ENCODE data around the gene NHSL2. TPM values are rescaled to one million over a fixed set of nuclear protein-coding genes. Genes with fewer than 3 reads are reported as not detected.
A peak's percentile ranks its signal among the peaks of the same experiment; 100 is the strongest.

NHSL2 gene
- polyA plus RNA-seq, 3 donors = 16.6 to 39.8 (median 22.8) TPM

DNA sequence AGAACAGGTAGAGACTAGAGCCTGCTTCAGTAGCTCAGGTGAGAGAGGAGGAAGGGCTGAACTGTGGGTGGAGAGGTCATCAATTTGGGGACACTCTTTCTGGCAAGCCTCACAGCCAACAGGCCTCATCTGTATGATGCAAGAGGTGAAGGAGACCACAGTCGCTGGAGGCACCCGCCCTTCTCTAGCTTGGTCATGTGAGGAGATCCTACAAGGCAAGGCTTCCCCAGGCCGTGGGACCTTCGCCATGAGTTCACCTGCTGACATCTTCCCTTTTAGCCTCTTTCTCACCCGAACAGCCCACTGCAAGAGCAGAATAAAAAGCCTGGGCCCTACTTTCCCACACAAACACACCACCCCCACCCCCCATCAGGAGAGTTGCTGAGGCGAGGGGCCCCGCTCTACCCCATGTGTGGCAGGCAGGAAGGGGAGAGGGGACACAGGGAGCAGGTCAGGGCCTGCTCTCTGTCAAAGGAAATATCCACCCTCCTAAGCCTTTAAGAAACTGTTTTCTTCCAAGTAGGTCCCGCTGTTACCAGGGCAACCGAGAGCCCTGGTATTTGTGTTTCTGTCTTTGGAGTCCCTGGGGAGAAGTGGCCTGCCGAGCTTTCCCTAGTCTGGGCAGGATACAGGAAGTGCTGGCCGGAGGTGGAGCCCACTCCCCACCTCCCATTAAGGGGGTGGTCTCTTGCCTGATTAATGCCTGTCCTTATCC lies 213.0 kb downstream of the NHSL2 start:
- Mint-ChIP-seq H3K4me1 (peaks cover 84% of the 10 kb centered on the region), H3K36me3 (peaks cover 6 to 13% of the 10 kb centered on the region in 2 donors), H3K4me3 (peak overlapping the region; percentile 24 to 30), H3K27me3 (ENCODE audit: low read depth in 3 of 3) (peaks cover 0 to 34% (median 0%) of the 10 kb centered on the region in 3 donors), H3K9me3 (peaks cover 0 to 5% (median 0%) of the 10 kb centered on the region in 7 donors), H3K27ac (peak overlapping the region; percentile 92 to 98 (median 96))
- peak overlapping the region in 1 of 3 experiments; percentile 36 for H3K4me3 ChIP-seq (replicated peaks in 1 of 3; ENCODE audit: low read depth in 2 of 3, low read length in 3 of 3)
- H3K9ac ChIP-seq (ENCODE audit: insufficient read depth, low read length, poor library complexity, severe bottlenecking) = peak overlapping the region; percentile 45
- H3K79me2 ChIP-seq (ENCODE audit: insufficient read depth, low read length) = peaks cover 85% of the 10 kb centered on the region
- no peak for TF ChIP-seq CTCF (IDR thresholded peaks at IDR 0.05)
- peaks cover 7% of the 10 kb centered on the region for H4K20me1 ChIP-seq (ENCODE audit: insufficient read depth, low read length)
- no peaks in the 10 kb centered on the region for H3K27me3 ChIP-seq (ENCODE audit: control insufficient read depth in 2 of 2, insufficient read depth in 2 of 2, low read length in 2 of 2)
- H3K4me2 ChIP-seq (replicated peaks; ENCODE audit: extremely low read depth, low read length, poor library complexity, severe bottlenecking) = peak overlapping the region; percentile 18
- no CpG with 5 or more reads among the region's 11 CpGs for whole genome bisulfite sequencing (ENCODE audit: insufficient coverage)
- peak overlapping the region; percentile 92 to 97 for H3K27ac ChIP-seq (ENCODE audit: low read depth in 1 of 2, low read length in 2 of 2)
- no peaks in the 10 kb centered on the region for H3K9me3 ChIP-seq (replicated peaks in 1 of 2; ENCODE audit: control insufficient read depth in 1 of 2, insufficient read depth in 1 of 2, low read length in 2 of 2)
- DNase-seq = peak; percentile 78 to 82 (median 80)
- no peaks in the 10 kb centered on the region for H3K36me3 ChIP-seq (replicated peaks in 1 of 2; ENCODE audit: control insufficient read depth in 1 of 2, insufficient read depth in 2 of 2, low read length in 2 of 2)
- H3K4me1 ChIP-seq (ENCODE audit: control insufficient read depth in 1 of 2, insufficient read depth in 2 of 2, low read length in 2 of 2) = peaks cover 86 to 99% of the 10 kb centered on the region in 2 donors
- intact Hi-C loops (cut with micrococcal nuclease) = loop anchor here (2.0 to 10.0 kb wide), 3 partner anchors 15 to 69 kb away; no protein-coding TSS in a partner anchor
- no peak overlapping the region for H2AFZ ChIP-seq (ENCODE audit: insufficient read depth, low read depth, low read length, poor library complexity, severe bottlenecking)

DNA sequence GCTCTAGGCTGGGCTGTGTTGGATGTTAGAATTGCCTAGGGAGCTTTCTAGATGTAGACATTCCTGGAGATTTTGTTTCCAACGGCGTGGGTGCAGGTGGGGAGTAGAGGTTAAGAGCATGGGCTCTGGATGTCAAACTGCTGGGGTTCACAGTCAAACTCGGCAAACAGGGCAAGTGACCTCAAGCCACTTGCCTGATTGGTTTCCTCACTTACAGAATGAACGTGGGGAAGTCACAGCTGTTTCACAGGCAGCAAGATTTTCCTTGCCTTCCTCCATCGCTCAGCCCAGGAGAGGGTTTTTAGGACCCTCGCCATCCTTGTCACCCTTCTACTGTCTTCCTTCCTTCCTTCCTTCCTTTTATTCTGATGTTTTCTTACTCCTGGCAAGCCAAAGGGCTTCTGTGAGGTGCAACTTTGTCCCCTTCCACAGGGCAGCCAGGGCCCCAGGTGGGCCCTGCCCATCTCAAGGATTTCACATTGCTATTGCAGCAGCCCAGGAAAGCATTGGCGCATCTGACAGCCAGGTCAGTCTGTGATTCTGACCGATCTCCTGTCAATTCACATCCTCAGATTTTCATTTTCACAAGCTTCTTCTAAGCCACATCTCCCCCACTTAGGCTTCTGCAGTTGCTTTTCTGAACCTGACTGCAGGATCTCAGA lies 214.0 kb downstream of the NHSL2 start:
- Histone ChIP-seq H2AFZ (ENCODE audit: insufficient read depth, low read depth, low read length, poor library complexity, severe bottlenecking) (no peak overlapping the region), H3K36me3 (replicated peaks in 1 of 2; ENCODE audit: control insufficient read depth in 1 of 2, insufficient read depth in 2 of 2, low read length in 2 of 2) (no peaks in the 10 kb centered on the region), H4K20me1 (ENCODE audit: insufficient read depth, low read length) (peaks cover 18% of the 10 kb centered on the region), H3K9me3 (replicated peaks in 1 of 2; ENCODE audit: control insufficient read depth in 1 of 2, insufficient read depth in 1 of 2, low read length in 2 of 2) (no peaks in the 10 kb centered on the region), H3K27ac (ENCODE audit: low read depth in 1 of 2, low read length in 2 of 2) (peak overlapping the region; percentile 92 to 97), H3K4me3 (replicated peaks in 1 of 3; ENCODE audit: low read depth in 2 of 3, low read length in 3 of 3) (peak overlapping the region in 1 of 3 experiments; percentile 36), H3K9ac (ENCODE audit: insufficient read depth, low read length, poor library complexity, severe bottlenecking) (no peak overlapping the region), H3K79me2 (ENCODE audit: insufficient read depth, low read length) (peaks cover 81% of the 10 kb centered on the region), H3K4me2 (replicated peaks; ENCODE audit: extremely low read depth, low read length, poor library complexity, severe bottlenecking) (peak overlapping the region; percentile 18), H3K4me1 (ENCODE audit: control insufficient read depth in 1 of 2, insufficient read depth in 2 of 2, low read length in 2 of 2) (peaks cover 97 to 100% of the 10 kb centered on the region in 2 donors), H3K27me3 (ENCODE audit: control insufficient read depth in 2 of 2, insufficient read depth in 2 of 2, low read length in 2 of 2) (no peaks in the 10 kb centered on the region)
- H3K9me3 Mint-ChIP-seq = peaks cover 0 to 5% (median 0%) of the 10 kb centered on the region in 7 donors
- H3K4me1 Mint-ChIP-seq = peaks cover 93% of the 10 kb centered on the region
- peaks cover 0 to 40% (median 0%) of the 10 kb centered on the region in 3 donors for H3K27me3 Mint-ChIP-seq (ENCODE audit: low read depth in 3 of 3)
- H3K36me3 Mint-ChIP-seq = peaks cover 16 to 24% of the 10 kb centered on the region in 2 donors
- DNase-seq = no peak
- 62% methylated on average over 3 of the region's 8 CpGs for WGBS (ENCODE audit: insufficient coverage)
- peak overlapping the region; percentile 92 to 98 (median 96) for H3K27ac Mint-ChIP-seq
- no peak for TF ChIP-seq CTCF (IDR thresholded peaks at IDR 0.05)
- intact Hi-C loops (cut with micrococcal nuclease) = loop anchor here (5.0 to 10.0 kb wide), 4 partner anchors 60 to 127 kb away; no protein-coding TSS in a partner anchor
- H3K4me3 Mint-ChIP-seq = peak overlapping the region in 1 of 2 donors; percentile 53
